T-helper 1 cell (primary cell): ENCODE results near the gene KIFC3.
"Not testable (repeated sequence)": the region's sequence is repeated elsewhere in the genome, so short reads cannot be mapped to it uniquely, and the experiment has no call there.

ENCODE experiments used
- DNase-seq, 5 donors: peaks; one replicate each; pipeline ENCODE4 v3.0.0-alpha.2; 2012 to 2020

Gene KIFC3

DNA sequence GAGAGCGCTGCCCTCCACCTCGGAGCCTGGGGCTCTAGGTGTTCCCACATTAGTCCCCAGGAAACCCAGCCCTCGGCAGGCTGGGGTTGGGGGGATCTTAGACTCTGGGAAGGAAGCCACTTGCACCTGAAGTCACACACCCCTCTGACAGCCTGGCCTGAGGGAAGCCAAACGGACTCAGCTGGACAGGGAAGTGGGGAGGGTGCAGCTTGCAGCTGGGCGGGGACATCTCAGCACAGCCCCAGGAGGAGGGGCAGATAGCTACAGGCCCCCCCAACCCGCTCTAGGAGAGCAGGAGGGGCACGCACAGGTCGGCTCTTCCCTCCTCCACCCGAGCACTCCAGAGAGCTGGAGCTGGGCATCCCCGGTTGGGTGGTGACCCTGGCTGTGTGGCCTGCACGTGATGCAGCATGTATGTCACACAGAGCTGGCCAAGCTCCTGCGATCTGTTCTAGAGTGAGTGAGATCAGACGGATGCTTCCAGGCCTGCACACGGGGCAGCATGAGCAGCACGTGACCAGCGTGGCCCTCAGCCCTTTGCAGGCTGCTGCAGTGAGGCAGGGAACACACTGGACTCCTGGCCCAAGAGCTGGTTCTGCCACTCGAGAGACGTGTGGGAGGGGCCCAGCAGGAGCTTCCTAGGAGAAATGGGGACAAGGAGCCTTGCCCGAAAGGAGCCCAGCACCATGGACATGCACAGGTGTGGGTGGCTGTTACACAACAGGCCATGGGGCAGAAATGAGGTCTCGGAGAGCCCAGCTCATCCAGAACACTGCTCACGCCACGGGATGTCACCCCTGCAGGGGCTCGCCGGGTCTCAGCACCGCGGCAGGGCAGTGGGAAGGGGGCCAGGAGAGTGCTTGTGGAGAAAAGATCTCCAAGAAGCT is 15.4 kb downstream of the KIFC3 start:
- DNase-seq, result no peak

GRCh38 chr16:57785924-57786323 is 16.4 kb downstream of the KIFC3 start:
- no peak for DNase-seq

DNA sequence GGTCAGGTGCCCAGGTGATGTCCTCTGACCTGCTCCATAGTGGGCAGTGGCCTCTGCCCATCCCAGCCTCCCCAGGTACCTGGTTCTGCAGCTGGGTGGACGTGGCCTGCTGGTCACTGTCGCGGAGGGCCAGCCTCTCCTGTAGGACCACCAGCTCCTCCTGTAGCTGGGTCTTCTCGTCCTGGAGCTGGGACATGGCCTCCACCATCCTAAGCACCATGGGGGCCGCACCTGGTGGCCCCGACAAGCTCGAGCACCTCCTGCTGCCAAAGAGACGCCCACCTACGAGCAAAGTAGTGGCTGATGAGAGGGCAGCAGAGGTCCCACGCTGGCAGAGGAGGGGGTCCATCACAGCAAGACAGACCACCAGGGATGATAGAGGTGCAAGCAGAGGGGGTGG is 16.9 kb downstream of the KIFC3 start:
- no peak for DNase-seq

- DNase-seq, result no peak
Observed at GRCh38 chr16:57784334-57784733, 18.0 kb downstream of the KIFC3 start.

GRCh38 chr16:57783883-57784282 is 18.4 kb downstream of the KIFC3 start:
- DNase-seq, result no peak

DNA sequence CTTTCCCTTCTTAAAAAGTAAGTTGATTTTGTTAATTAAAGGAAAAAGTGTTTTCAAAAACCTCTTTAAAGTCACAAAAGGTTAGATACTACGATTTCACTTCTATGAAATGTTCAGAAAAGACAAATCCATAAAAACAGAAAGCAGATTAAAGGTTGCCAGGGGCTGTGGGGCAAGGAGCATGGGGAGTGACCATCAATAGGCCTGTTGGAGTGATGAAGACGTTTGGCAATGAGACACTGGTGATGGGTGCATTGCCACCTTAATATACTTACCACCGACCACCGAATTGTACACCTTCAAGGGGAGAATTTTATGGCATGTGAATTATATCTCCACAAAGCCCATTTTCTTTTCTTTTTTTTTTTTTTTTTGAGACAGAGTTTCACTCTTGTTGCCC is 19.2 kb downstream of the KIFC3 start:
- no peak for DNase-seq

GRCh38 chr16:57782607-57783055 is 19.7 kb downstream of the KIFC3 start:
- not testable (repeated sequence) for DNase-seq

DNA sequence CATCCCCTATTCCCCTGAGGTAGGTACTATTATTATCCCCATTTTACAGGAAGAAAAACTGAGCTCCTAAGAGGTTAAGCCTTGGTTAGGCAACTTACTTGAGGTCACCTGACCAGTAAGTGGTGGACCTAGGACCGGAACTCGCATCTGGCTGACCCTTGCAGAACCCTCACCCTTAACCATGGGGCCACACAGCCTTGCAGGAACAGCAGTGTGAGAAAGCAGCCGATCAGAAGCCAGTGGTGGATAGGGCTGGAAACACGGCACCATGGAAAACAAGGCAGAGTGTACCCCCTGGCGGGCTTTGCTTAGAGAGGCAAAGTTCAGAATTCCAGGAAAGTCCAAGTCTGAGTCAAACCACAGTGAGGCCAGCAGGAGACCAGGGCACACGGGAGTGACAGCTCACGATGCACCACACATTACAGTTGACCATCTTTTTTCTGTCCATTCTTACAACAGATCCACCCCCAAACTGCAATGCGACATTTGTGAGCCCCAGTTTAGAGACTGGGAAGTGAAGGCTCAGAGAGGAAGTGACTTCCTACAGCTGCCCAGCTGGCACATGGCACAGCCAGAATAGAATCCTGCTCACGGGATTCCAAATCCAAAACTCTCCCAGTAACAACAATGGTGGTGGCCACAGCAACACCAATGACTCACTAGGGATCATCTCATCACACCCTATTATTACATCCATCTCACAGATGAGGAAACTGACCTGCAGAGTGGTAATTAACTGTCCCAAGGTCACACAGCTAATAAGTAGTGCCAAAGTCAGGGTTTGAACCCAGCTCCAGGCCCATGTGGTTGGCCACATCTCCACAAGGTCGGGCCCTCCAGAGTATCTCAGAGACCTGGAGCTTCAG is 20.3 kb downstream of the KIFC3 start:
- DNase-seq, result no peak

DNA sequence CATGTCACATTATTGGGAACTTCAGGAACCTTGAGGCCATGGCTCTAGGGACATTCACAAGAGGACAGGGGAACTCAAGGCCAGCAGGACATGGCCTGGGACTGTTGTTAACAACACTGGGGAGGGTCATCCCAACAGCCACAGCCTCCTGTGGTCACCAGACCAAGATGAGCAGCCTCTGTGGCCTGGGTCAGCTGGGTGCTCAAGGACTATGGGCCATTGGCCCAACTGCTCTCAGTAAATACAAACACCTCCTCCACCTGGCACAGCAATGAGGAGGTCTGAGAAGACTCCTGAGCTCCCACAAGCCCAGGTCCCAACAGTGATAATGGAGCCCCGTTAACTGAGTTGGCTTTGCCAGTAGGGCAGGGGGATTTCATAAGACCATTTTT is 20.9 kb downstream of the KIFC3 start:
- DNase-seq, result no peak

- not testable (repeated sequence) for DNase-seq
Observed at GRCh38 chr16:57779836-57780235, 22.5 kb downstream of the KIFC3 start.

DNA sequence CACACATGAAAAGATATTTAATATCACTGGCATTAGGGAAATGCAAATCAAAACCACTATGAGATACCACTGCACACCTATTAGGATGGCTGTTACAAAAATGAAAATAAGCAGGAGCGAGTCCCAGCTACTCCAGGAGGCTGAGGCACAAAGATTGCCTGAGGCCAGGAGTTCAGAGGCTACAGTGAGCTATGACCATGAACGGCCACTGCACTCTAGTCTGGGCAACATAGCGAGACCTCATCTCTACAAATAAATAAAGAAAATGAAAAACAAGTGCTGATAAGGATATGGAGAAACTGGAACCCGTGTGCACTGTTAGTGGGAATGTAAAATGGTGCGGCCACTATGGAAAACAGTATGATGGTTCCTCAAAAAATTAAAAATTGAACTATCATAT is 23.6 kb downstream of the KIFC3 start:
- no peak for DNase-seq

DNA sequence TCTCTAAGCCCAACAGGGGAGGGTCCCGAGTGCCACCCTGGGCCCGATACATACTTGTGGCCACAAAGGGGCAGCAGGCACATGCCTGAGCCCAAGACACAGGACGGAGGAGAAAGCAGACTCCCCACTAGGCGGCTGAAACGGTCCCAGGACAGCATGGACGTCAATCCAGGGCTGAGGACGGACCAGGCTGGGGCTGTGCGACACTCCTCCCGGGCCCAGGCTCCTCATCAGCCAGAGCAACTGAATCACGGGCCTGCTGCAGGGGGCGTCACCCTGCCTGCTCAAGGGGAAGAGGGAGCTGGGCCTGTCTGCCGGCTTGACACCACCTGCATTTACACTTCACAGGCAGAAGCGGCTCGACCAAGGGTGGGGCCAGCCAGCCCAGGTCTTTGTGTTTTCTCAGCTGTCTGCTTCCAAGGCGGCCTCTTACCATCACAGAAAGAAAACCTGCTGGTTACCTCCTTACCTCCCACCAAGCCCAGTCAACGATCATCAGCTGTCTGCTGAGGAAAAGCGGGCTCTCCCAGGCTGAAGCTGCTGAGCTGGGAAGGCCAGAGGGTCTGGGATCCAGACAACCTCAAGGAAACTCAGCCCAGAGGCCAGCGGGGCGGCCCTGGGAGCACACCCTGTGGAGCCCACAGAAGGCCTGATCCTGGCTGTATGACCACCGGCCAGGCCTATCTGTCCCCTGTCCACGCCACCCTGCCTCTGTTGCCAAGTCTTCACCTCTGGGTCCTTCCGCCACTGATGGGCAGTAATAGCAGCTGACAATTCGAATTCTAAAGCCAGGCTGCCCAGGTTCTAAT is 26.4 kb downstream of the KIFC3 start:
- DNase-seq, result no peak

- no peak for DNase-seq
Observed at GRCh38 chr16:57774705-57775285, 27.5 kb downstream of the KIFC3 start.

DNA sequence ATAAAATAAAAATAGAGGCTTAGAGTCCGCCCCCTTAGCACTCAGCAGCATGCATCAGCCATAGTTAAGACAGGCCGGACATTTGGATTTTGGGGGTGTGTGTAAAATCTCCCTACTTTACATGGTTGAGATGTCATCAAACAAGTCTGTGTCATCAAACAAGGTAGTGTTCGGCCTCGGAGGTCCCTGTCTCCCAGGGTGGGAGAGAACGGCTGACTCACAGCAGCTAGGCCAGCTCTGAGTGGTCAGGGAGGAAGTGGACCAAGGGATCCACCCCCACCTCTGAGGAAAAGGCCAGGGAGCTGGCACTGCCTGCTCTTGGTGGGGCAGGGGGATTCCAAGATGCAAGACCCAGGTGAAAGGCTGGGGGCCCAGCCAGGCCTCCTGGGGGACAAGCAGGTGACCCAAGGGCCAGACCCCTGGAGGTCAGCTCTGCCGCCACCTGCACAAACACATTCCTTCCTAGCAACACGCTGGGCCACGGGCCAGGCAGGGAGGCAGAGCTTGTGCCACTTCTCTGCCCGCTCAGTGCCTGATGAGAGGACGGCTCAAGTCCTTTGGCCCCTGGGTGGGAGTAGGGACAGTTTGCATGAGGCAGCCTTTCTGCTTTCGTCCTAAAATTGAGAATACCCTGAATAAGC is 28.5 kb downstream of the KIFC3 start:
- no peak for DNase-seq

- no peak for DNase-seq
Observed at GRCh38 chr16:57773019-57773418, 29.3 kb downstream of the KIFC3 start.

- DNase-seq, result no peak
Observed at GRCh38 chr16:57771141-57771785, 31.0 kb downstream of the KIFC3 start.

GRCh38 chr16:57770361-57770760 is 31.9 kb downstream of the KIFC3 start:
- DNase-seq, result no peak

DNA sequence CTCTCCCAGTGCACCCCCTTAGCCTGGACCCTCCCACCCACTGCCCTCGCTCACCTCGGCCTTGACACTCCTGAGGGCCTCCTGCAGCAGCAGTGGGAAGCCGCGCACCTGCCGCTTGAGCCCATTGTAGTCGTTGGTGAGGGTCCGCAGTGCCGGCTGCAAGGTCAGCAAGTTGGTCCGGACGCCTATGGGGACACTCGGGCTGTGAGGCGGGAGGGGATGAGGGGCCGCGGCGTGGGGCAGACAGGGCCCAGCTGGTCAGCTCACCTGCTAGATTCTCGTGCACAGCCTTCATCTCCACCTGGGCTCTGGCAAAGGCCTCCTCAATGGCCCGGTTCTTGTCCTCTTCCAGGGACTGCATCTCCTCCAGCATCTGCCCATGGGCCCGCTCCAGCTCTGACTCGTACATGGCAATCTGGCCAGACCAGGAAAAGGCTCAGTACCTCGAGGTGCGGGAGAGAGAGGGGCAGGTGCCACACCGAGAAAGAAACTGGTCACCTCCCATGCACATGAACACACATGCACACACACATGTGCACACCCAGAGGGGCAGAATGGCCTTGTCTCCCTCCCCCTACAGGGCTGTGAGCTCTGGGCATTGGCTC is 32.6 kb downstream of the KIFC3 start:
- no peak for DNase-seq

DNA sequence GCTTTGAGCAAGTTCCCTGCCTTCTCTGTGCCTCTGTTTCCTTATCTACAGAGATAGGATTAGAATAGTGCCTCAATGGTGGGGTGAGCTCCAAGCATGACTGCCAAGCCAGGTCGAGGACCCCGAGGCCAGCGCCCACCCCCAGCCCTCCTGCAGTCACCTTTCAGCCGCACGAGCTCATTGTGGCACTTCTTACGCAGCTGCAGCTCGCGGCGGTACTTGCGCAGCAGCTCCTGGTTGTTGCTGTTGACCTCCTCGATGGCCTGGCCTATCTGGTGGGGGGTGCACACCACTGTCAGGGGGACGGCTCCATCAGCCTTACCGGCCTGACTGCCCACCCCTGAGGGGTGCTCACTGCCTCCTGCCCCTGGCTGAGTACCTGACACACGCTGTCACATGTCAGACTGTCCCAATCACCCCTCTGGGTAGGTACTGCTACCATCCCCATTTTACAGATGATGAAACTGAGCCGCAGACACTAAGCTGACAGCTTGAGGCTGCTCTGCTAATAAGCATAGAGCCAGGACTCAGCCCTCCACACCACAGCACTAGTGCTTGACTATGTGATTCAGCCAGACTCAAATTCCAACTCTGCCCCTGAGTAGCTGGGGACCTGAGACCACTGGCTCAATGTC is 35.5 kb downstream of the KIFC3 start:
- no peak for DNase-seq

GRCh38 chr16:57765160-57765728 is 37.0 kb downstream of the KIFC3 start:
- no peak for DNase-seq
